Liver (tissue), 9 donors: ENCODE measurements around the gene SUN2. TPM values are rescaled to one million over a fixed set of nuclear protein-coding genes. Genes with fewer than 3 reads are reported as not detected.

Experiments used
- DNase-seq: peaks from one replicate; pipeline ENCODE4 v3.0.0-alpha.2; 2017; ENCODE audit warnings: low spot score
- H3K27ac ChIP-seq, 2 donors: one replicate each; pipeline ENCODE4 v1.7.0; 2013; ENCODE audit warnings: inconsistent platforms in 2 of 2, low read length in 2 of 2, control low read depth in 1 of 2, low read depth in 1 of 2, mild to moderate bottlenecking in 1 of 2
- H3K27me3 ChIP-seq, 4 donors: one replicate each; pipeline versions ENCODE4 v1.6.1 to v1.7.0; 2013; ENCODE audit warnings: low read length in 3 of 4, inconsistent platforms in 1 of 4, mild to moderate bottlenecking in 1 of 4, moderate library complexity in 1 of 4; ENCODE audit not compliant: control insufficient read depth in 4 of 4, insufficient read depth in 4 of 4
- H3K36me3 ChIP-seq, 4 donors: one replicate each; pipeline versions ENCODE4 v1.6.1 to v1.7.0; 2013; ENCODE audit warnings: low read length in 3 of 4, mild to moderate bottlenecking in 3 of 4, low read depth in 1 of 4, moderate library complexity in 1 of 4; ENCODE audit not compliant: control insufficient read depth in 4 of 4, insufficient read depth in 3 of 4
- H3K4me1 ChIP-seq, 4 donors: one replicate each; pipeline versions ENCODE4 v1.6.1 to v1.7.0; 2013; ENCODE audit warnings: low read length in 3 of 4, mild to moderate bottlenecking in 3 of 4, moderate library complexity in 1 of 4; ENCODE audit not compliant: control insufficient read depth in 4 of 4, insufficient read depth in 4 of 4
- H3K4me3 ChIP-seq, 3 donors: one replicate each; pipeline versions ENCODE4 v1.6.1 to v1.7.0; 2013; ENCODE audit warnings: low read length in 3 of 3, control low read depth in 1 of 3, low read depth in 1 of 3, mild to moderate bottlenecking in 1 of 3
- H3K9ac ChIP-seq, 2 donors: one replicate each; pipeline ENCODE4 v1.7.0; 2013; ENCODE audit warnings: low read length in 2 of 2, mild to moderate bottlenecking in 2 of 2, moderate library complexity in 2 of 2, control low read depth in 1 of 2, low read depth in 1 of 2
- H3K9me3 ChIP-seq, 4 donors: one replicate each; pipeline versions ENCODE4 v1.6.1 to v1.7.0; 2013; ENCODE audit warnings: low read length in 3 of 4; ENCODE audit not compliant: control insufficient read depth in 4 of 4
- ATF3 ChIP-seq: IDR thresholded peaks from 2 replicates; pipeline ENCODE4 v1.6.1; 2016; ENCODE audit warnings: antibody characterized with exemption
- CTCF ChIP-seq: fragments of 150-350 bp; IDR thresholded peaks from 2 replicates; pipeline ENCODE4 v1.5.1; 2017; ENCODE audit warnings: improper control_type of control experiment, low read depth, low read length; ENCODE audit not compliant: missing input control
- FOXA1 ChIP-seq: IDR thresholded peaks from 2 replicates; pipeline ENCODE4 v1.6.1; 2016; ENCODE audit warnings: antibody characterized with exemption
- FOXA2 ChIP-seq: IDR thresholded peaks from 2 replicates; pipeline ENCODE4 v1.6.1; 2016; ENCODE audit warnings: antibody characterized with exemption
- GABPA ChIP-seq, 2 donors: IDR thresholded peaks in 1 of 2; conservative IDR thresholded peaks in 1 of 2; 2 replicates each; pipeline ENCODE4 v1.6.1; 2016; ENCODE audit warnings: antibody characterized with exemption in 2 of 2, mild to moderate bottlenecking in 1 of 2, moderate library complexity in 1 of 2
- HNF4A ChIP-seq, 2 donors: conservative IDR thresholded peaks; 2 replicates each; pipeline ENCODE4 v1.6.1; 2016; ENCODE audit warnings: antibody characterized with exemption in 2 of 2, mild to moderate bottlenecking in 2 of 2
- HNF4G ChIP-seq: IDR thresholded peaks from 2 replicates; pipeline ENCODE4 v1.6.1; 2016; ENCODE audit warnings: antibody characterized with exemption
- JUND ChIP-seq, 2 donors: IDR thresholded peaks; 2 replicates each; pipeline ENCODE4 v1.6.1; 2016; ENCODE audit warnings: antibody characterized with exemption in 2 of 2
- MAX ChIP-seq: IDR thresholded peaks from 2 replicates; pipeline ENCODE4 v1.6.1; 2016; ENCODE audit warnings: antibody characterized with exemption
- NR2F2 ChIP-seq: IDR thresholded peaks from 2 replicates; pipeline ENCODE4 v1.6.1; 2016; ENCODE audit warnings: antibody characterized with exemption
- RAD21 ChIP-seq, 2 donors: IDR thresholded peaks; 2 replicates each; pipeline ENCODE4 v1.6.1; 2016; ENCODE audit warnings: antibody characterized with exemption in 2 of 2, mild to moderate bottlenecking in 2 of 2
- SP1 ChIP-seq: IDR thresholded peaks from 2 replicates; pipeline ENCODE4 v1.6.1; 2018; ENCODE audit warnings: antibody characterized with exemption, mild to moderate bottlenecking
- TAF1 ChIP-seq: conservative IDR thresholded peaks from 2 replicates; pipeline ENCODE4 v1.6.1; 2016; ENCODE audit warnings: antibody characterized with exemption, mild to moderate bottlenecking
- ZBTB33 ChIP-seq: IDR thresholded peaks from 2 replicates; pipeline ENCODE4 v1.6.1; 2016; ENCODE audit warnings: antibody characterized with exemption
- WGBS: extraction: QIAGEN DNeasy Blood & Tissue Kit; methylation state at CpG from one replicate; pipeline ENCODE4 v1.1.7; 2013; 5-methylcytosine and 5-hydroxymethylcytosine counted together
- polyA plus RNA-seq, 2 donors: library from polyadenylated mRNA; stranded (reverse) in 1 of 2; unstranded in 1 of 2; fragments of 200-250 nt in 1 of 2; fragments of >200 nt in 1 of 2; fragmentation: Nextera tagmentation in 1 of 2; extraction: Ambion mirVana in 1 of 2; gene quantifications; one replicate each; pipeline versions ENCODE4 v1.2.1 to v1.2.3, GENCODE V29; 2013 to 2015
- total RNA-seq, 2 donors: library from RNA; depleted of rRNA; stranded (reverse); fragments of >200 nt; gene quantifications; one replicate each; pipeline ENCODE4 v1.2.3, GENCODE V29; 2014
- donor health status: healthy.
- donor health status: healthy.
- donor health status: healthy.
- donor health status: healthy.
- donor health status: healthy.

SUN2 gene
- total and polyA plus RNA-seq, 4 donors = 13.1 to 170 (median 81.5) TPM

GRCh38 chr22:38715852-38716251 lies 39.9 kb downstream of the SUN2 start (continued):
- no peak for TF ChIP-seq CTCF
- TF ChIP-seq SP1 = no peak
- TF ChIP-seq GABPA (IDR thresholded peaks at IDR 0.05 in 1 of 2, conservative IDR thresholded peaks at IDR 0.05 in 1 of 2) = no peak
- TF ChIP-seq MAX = no peak
- TF ChIP-seq TAF1 = no peak

- H3K27ac ChIP-seq = no peak overlapping the region
- no peak overlapping the region for H3K4me3 ChIP-seq
- H3K27me3 ChIP-seq = no peaks in the 10 kb centered on the region
- peaks cover 6 to 30% (median 16%) of the 10 kb centered on the region in 4 donors for H3K36me3 ChIP-seq
- H3K9ac ChIP-seq = no peak overlapping the region
- no peaks in the 10 kb centered on the region for H3K9me3 ChIP-seq
- WGBS = 86% methylated on average over 9 of the region's 9 CpGs
- DNase-seq = no peak
- H3K4me1 ChIP-seq = no peaks in the 10 kb centered on the region
- no peak for TF ChIP-seq HNF4G
Observed at GRCh38 chr22:38715176-38715764, 40.5 kb downstream of the SUN2 start.

GRCh38 chr22:38713921-38714320 lies 41.9 kb downstream of the SUN2 start:
- H3K27ac ChIP-seq = no peak overlapping the region
- 95% methylated on average over 8 of the region's 8 CpGs for WGBS
- H3K9ac ChIP-seq = no peak overlapping the region
- H3K36me3 ChIP-seq = peaks cover 6 to 32% (median 19%) of the 10 kb centered on the region in 4 donors
- H3K9me3 ChIP-seq = no peaks in the 10 kb centered on the region
- DNase-seq = no peak
- TF ChIP-seq HNF4G (no peak), FOXA1 (no peak), MAX (no peak), GABPA (IDR thresholded peaks at IDR 0.05 in 1 of 2, conservative IDR thresholded peaks at IDR 0.05 in 1 of 2) (no peak), ATF3 (no peak), JUND (IDR thresholded peaks at IDR 0.05) (no peak), RAD21 (IDR thresholded peaks at IDR 0.05) (no peak), NR2F2 (no peak), ZBTB33 (no peak), HNF4A (conservative IDR thresholded peaks at IDR 0.05) (no peak), FOXA2 (no peak), CTCF (no peak)
- H3K27me3 ChIP-seq = no peaks in the 10 kb centered on the region
- H3K4me1 ChIP-seq = no peaks in the 10 kb centered on the region
- no peak overlapping the region for H3K4me3 ChIP-seq
